Measurements from ENCODE around the gene RHOF. TPM values are rescaled to one million over a fixed set of nuclear protein-coding genes. Genes with fewer than 3 reads are reported as not detected.
"Not testable (repeated sequence)": the region's sequence is repeated elsewhere in the genome, so short reads cannot be mapped to it uniquely, and the experiment has no call there.

The RHOF gene
- total and polyA plus RNA-seq, 7 experiments from 2014 or later = 69.2 to 164 (median 123) TPM

- Histone ChIP-seq H3K4me3 (ENCODE audit: low read length) (no peak overlapping the region), H3K27me3 (ENCODE audit: control insufficient read depth in 2 of 2, insufficient read depth in 2 of 2, low read length in 2 of 2) (no peaks in the 10 kb centered on the region), H3K9me3 (ENCODE audit: control insufficient read depth in 2 of 3, low read length in 3 of 3) (no peaks in the 10 kb centered on the region), H3K27ac (ENCODE audit: low read depth, low read length) (no peak overlapping the region), H3K4me1 (ENCODE audit: control insufficient read depth in 2 of 2, insufficient read depth in 2 of 2, low read length in 2 of 2) (no peaks in the 10 kb centered on the region), H3K36me3 (ENCODE audit: control insufficient read depth in 2 of 3, insufficient read depth in 3 of 3, low read length in 3 of 3) (no peaks in the 10 kb centered on the region)
- no peak for ATAC-seq
- ChIA-PET POLR2A (interaction anchor here (0.6 to 1.0 kb wide), 4 partner anchors 25 to 227 kb away, joined by 3 read pairs; no protein-coding TSS in a partner anchor), CTCF (interaction anchor here (0.5 kb wide), 1 partner anchor 156 kb away, joined by 3 read pairs; no protein-coding TSS in a partner anchor)
- no peaks in the 10 kb centered on the region for H3K27me3 Mint-ChIP-seq
- no peak for DNase-seq
- peak overlapping the region in 1 of 9 donors; percentile 41 for H3K27ac Mint-ChIP-seq
- peaks cover 0 to 3% (median 0%) of the 10 kb centered on the region in 5 donors for H3K36me3 Mint-ChIP-seq
- peaks cover 0 to 4% (median 0%) of the 10 kb centered on the region in 7 donors for H3K4me1 Mint-ChIP-seq
- intact Hi-C loops (cut with micrococcal nuclease) = no loop called here
- no peak overlapping the region for H3K4me3 Mint-ChIP-seq
- H3K9me3 Mint-ChIP-seq = no peaks in the 10 kb centered on the region
These were observed 27.0 kb downstream of the RHOF start for GRCh38 chr12:121766290-121767039.

DNA sequence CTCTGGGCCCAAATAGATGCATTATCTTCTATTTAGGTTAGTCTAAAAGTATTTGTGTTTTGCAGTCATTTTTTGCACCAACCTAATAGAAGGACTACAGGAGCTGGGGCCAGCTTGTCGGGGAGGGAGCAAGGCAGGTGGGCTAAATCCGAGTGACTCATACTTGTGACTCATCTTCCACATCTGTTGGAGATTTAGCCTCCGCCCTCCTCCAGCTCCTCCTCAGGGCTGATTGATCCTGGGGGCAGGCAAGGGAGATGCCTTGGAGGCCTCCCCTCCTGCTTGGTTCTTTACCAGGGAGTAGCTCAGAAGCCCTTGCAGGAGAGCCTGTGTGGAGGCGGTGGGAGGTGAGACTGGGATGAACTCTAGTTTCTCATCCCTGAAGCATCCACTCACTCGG is 27.9 kb downstream of the RHOF start:
- Mint-ChIP-seq H3K4me1 (peaks cover 0 to 4% (median 0%) of the 10 kb centered on the region in 7 donors), H3K27ac (no peak overlapping the region), H3K36me3 (peaks cover 0 to 3% (median 0%) of the 10 kb centered on the region in 5 donors), H3K9me3 (no peaks in the 10 kb centered on the region), H3K4me3 (no peak overlapping the region), H3K27me3 (no peaks in the 10 kb centered on the region)
- ChIA-PET POLR2A (interaction anchor here (0.6 to 1.0 kb wide), 3 partner anchors 26 to 178 kb away, joined by 3 read pairs; no protein-coding TSS in a partner anchor), CTCF (interaction anchor here (1.7 kb wide), 1 partner anchor 29 kb away, joined by 6 read pairs; no protein-coding TSS in a partner anchor)
- Histone ChIP-seq H3K27me3 (ENCODE audit: control insufficient read depth in 2 of 2, insufficient read depth in 2 of 2, low read length in 2 of 2) (no peaks in the 10 kb centered on the region), H3K4me1 (ENCODE audit: control insufficient read depth in 2 of 2, insufficient read depth in 2 of 2, low read length in 2 of 2) (no peaks in the 10 kb centered on the region), H3K36me3 (ENCODE audit: control insufficient read depth in 2 of 3, insufficient read depth in 3 of 3, low read length in 3 of 3) (no peaks in the 10 kb centered on the region), H3K27ac (ENCODE audit: low read depth, low read length) (no peak overlapping the region), H3K9me3 (ENCODE audit: control insufficient read depth in 2 of 3, low read length in 3 of 3) (no peaks in the 10 kb centered on the region), H3K4me3 (ENCODE audit: low read length) (no peak overlapping the region)
- intact Hi-C loops (cut with micrococcal nuclease) = no loop called here
- DNase-seq = no peak
- no peak for ATAC-seq

DNA sequence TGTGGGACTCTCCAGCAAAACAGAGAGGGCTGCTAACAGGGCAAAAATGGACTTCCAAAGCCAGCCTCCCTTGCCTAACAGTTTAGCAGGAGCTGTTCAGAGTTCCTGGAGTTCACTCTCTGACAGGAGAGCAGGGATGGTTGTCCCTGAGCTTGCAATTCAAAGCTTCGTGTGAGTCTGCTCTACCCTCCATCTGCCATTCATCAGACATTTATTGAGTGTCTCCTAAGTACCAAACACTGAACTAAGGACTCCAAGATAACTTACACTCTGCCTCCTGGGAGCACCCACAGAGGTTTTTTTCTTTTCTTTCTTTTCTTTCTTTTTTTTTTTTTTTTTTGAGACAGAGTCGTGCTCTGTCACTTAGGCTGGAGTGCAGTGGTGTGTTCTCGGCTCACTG is 28.7 kb downstream of the RHOF start:
- Mint-ChIP-seq H3K4me3 (no peak overlapping the region), H3K27ac (no peak overlapping the region), H3K4me1 (peaks cover 0 to 4% (median 0%) of the 10 kb centered on the region in 7 donors), H3K9me3 (no peaks in the 10 kb centered on the region), H3K27me3 (no peaks in the 10 kb centered on the region), H3K36me3 (peaks cover 0 to 3% (median 0%) of the 10 kb centered on the region in 5 donors)
- DNase-seq = no peak
- CTCF ChIA-PET = interaction anchor here (0.8 to 1.7 kb wide), 3 partner anchors 8 to 29 kb away, joined by 3 to 6 read pairs (median 4); no protein-coding TSS in a partner anchor
- POLR2A ChIA-PET = interaction anchor here (0.6 kb wide), 1 partner anchor 60 kb away, joined by 3 read pairs; no protein-coding TSS in a partner anchor
- no peaks in the 10 kb centered on the region for H3K4me1 ChIP-seq (ENCODE audit: control insufficient read depth in 2 of 2, insufficient read depth in 2 of 2, low read length in 2 of 2)
- intact Hi-C loops (cut with micrococcal nuclease) = no loop called here
- no peaks in the 10 kb centered on the region for H3K36me3 ChIP-seq (ENCODE audit: control insufficient read depth in 2 of 3, insufficient read depth in 3 of 3, low read length in 3 of 3)
- no peaks in the 10 kb centered on the region for H3K9me3 ChIP-seq (ENCODE audit: control insufficient read depth in 2 of 3, low read length in 3 of 3)
- H3K27me3 ChIP-seq (ENCODE audit: control insufficient read depth in 2 of 2, insufficient read depth in 2 of 2, low read length in 2 of 2) = no peaks in the 10 kb centered on the region
- no peak overlapping the region for H3K4me3 ChIP-seq (ENCODE audit: low read length)
- no peak for ATAC-seq
- no peak overlapping the region for H3K27ac ChIP-seq (ENCODE audit: low read depth, low read length)

- no peak for ATAC-seq
- CTCF ChIA-PET = no interaction called here
These were observed 31.2 kb downstream of the RHOF start for GRCh38 chr12:121762269-121762668.

GRCh38 chr12:121758536-121758935 is 35.0 kb downstream of the RHOF start:
- H3K9me3 ChIP-seq (ENCODE audit: control insufficient read depth in 2 of 3, low read length in 3 of 3); CTCF ChIA-PET; intact Hi-C loops (cut with micrococcal nuclease); H3K36me3 Mint-ChIP-seq; H3K4me3 Mint-ChIP-seq; H3K27ac Mint-ChIP-seq; H3K9me3 Mint-ChIP-seq; H3K27me3 Mint-ChIP-seq; H3K36me3 ChIP-seq (ENCODE audit: control insufficient read depth in 2 of 3, insufficient read depth in 3 of 3, low read length in 3 of 3); H3K27me3 ChIP-seq (ENCODE audit: control insufficient read depth in 2 of 2, insufficient read depth in 2 of 2, low read length in 2 of 2); POLR2A ChIA-PET; DNase-seq; H3K4me1 ChIP-seq (ENCODE audit: control insufficient read depth in 2 of 2, insufficient read depth in 2 of 2, low read length in 2 of 2); ATAC-seq; H3K4me3 ChIP-seq (ENCODE audit: low read length); H3K27ac ChIP-seq (ENCODE audit: low read depth, low read length): not testable (repeated sequence)
- peaks cover 3 to 18% (median 5%) of the 10 kb centered on the region in 7 donors for H3K4me1 Mint-ChIP-seq

More at GRCh38 chr12:121762269-121762668, 31.2 kb downstream of the RHOF start:
- Histone ChIP-seq H3K27ac (ENCODE audit: low read depth, low read length) (no peak overlapping the region), H3K9me3 (ENCODE audit: control insufficient read depth in 2 of 3, low read length in 3 of 3) (no peaks in the 10 kb centered on the region), H3K27me3 (ENCODE audit: control insufficient read depth in 2 of 2, insufficient read depth in 2 of 2, low read length in 2 of 2) (no peaks in the 10 kb centered on the region), H3K36me3 (ENCODE audit: control insufficient read depth in 2 of 3, insufficient read depth in 3 of 3, low read length in 3 of 3) (no peaks in the 10 kb centered on the region), H3K4me3 (ENCODE audit: low read length) (no peak overlapping the region), H3K4me1 (ENCODE audit: control insufficient read depth in 2 of 2, insufficient read depth in 2 of 2, low read length in 2 of 2) (no peaks in the 10 kb centered on the region)
- no peak overlapping the region for H3K27ac Mint-ChIP-seq
- H3K36me3 Mint-ChIP-seq = peaks cover 0 to 3% (median 0%) of the 10 kb centered on the region in 5 donors
- no peaks in the 10 kb centered on the region for H3K9me3 Mint-ChIP-seq
- peaks cover 0 to 4% (median 0%) of the 10 kb centered on the region in 7 donors for H3K4me1 Mint-ChIP-seq
- no peak overlapping the region for H3K4me3 Mint-ChIP-seq
- no peak for DNase-seq
- no peaks in the 10 kb centered on the region for H3K27me3 Mint-ChIP-seq
- intact Hi-C loops (cut with micrococcal nuclease) = no loop called here
- POLR2A ChIA-PET = no interaction called here

- no peak overlapping the region for H3K4me3 ChIP-seq (ENCODE audit: low read length)
- H3K27ac ChIP-seq (ENCODE audit: low read depth, low read length) = no peak overlapping the region
- intact Hi-C loops (cut with micrococcal nuclease) = no loop called here
- Mint-ChIP-seq H3K4me1 (peaks cover 4 to 14% (median 5%) of the 10 kb centered on the region in 7 donors), H3K9me3 (no peaks in the 10 kb centered on the region), H3K27me3 (no peaks in the 10 kb centered on the region), H3K4me3 (no peak overlapping the region), H3K36me3 (peaks cover 0 to 6% (median 0%) of the 10 kb centered on the region in 5 donors), H3K27ac (no peak overlapping the region)
- H3K36me3 ChIP-seq (ENCODE audit: control insufficient read depth in 2 of 3, insufficient read depth in 3 of 3, low read length in 3 of 3) = no peaks in the 10 kb centered on the region
- ATAC-seq (no peak), DNase-seq (no peak)
- no peaks in the 10 kb centered on the region for H3K9me3 ChIP-seq (ENCODE audit: control insufficient read depth in 2 of 3, low read length in 3 of 3)
- H3K4me1 ChIP-seq (ENCODE audit: control insufficient read depth in 2 of 2, insufficient read depth in 2 of 2, low read length in 2 of 2) = peaks cover 0 to 3% of the 10 kb centered on the region in 2 donors
- CTCF ChIA-PET = interaction anchor here (0.9 kb wide), 1 partner anchor 73 kb away, joined by 6 read pairs; no protein-coding TSS in a partner anchor
- no peaks in the 10 kb centered on the region for H3K27me3 ChIP-seq (ENCODE audit: control insufficient read depth in 2 of 2, insufficient read depth in 2 of 2, low read length in 2 of 2)
- POLR2A ChIA-PET = no interaction called here
These were observed 37.9 kb downstream of the RHOF start for GRCh38 chr12:121755591-121755990.
